Adrenal gland (tissue), 5 donors: ENCODE results near the gene RHBDL3.

ENCODE experiments used
- CTCF ChIP-seq, 6 experiments: fragments of 450-650 bp in 4 of 6; fragments of 200-600 bp in 2 of 6; sonication (generic) in 1 of 6; IDR thresholded peaks; 1 replicate in 5 of 6; 2 replicates in 1 of 6; pipeline versions ENCODE4 v1.5.1 to v1.8.0; 2016 to 2021; ENCODE audit warnings: antibody characterized with exemption in 6 of 6, mild to moderate bottlenecking in 2 of 6, moderate library complexity in 1 of 6
- POLR2A ChIP-seq, 2 donors: fragments of 450-650 bp; IDR thresholded peaks; one replicate each; pipeline ENCODE4 v1.6.1; 2017; ENCODE audit warnings: antibody characterized with exemption in 2 of 2, mild to moderate bottlenecking in 2 of 2, moderate library complexity in 1 of 2
- donor health status: DM: no; HTN: no; CAD: no.

- TF ChIP-seq CTCF (IDR thresholded peaks at IDR 0.05) (no peak), POLR2A (IDR thresholded peaks at IDR 0.05) (no peak)
These were observed 3.7 kb downstream of the RHBDL3 start for GRCh38 chr17:32269377-32269776.
